ENCODE results near the gene CCDC39. TPM values are rescaled to one million over a fixed set of nuclear protein-coding genes. Genes with fewer than 3 reads are reported as not detected.
"Not testable (repeated sequence)": the region's sequence is repeated elsewhere in the genome, so short reads cannot be mapped to it uniquely, and the experiment has no call there.

Gene CCDC39
- polyA plus RNA-seq, 12 donors = 0.64 to 4.2 (median 2.8) TPM; not detected in 2

DNA sequence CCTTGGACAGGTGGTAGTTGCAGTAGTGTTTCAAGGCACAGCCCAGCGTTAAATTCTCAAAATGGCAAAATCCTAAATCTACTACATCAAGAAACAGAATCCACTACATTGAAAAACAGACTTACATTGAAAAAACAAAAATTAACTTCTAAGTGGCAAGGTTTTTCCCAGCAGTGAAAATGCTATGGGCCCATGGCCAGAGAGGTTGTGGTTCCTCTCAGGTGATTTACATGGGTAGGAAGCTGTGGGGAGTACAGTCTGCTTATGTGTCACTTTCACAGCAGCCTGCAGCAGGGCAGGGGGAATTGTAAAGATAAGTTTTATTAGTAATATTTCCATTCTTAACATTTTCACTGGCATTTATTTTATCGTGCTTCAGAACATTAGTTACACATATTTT lies 52.4 kb downstream of the CCDC39 start:
- no peak for DNase-seq

- no peak for DNase-seq
Measured at GRCh38 chr3:180624714-180625113, 54.6 kb downstream of the CCDC39 start.

DNA sequence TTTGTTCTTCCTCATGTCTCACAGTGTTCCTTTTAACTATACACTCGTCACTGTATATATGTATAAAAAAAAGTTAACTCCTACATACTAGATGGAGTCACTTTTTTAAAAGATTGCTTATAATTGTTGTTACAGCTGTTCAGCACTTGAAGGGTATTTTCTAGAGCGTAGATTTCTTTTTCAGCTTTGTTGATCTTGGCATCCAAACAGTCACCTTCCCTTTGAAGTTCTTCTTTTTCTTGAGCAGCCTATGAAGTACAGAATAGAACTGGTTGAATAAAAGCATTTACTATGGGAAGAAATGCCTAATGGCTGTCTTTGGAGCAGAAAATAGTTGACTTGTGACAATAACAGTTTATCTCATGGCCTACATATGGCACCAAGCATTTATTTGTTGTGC lies 59.6 kb downstream of the CCDC39 start:
- no peak for DNase-seq

DNA sequence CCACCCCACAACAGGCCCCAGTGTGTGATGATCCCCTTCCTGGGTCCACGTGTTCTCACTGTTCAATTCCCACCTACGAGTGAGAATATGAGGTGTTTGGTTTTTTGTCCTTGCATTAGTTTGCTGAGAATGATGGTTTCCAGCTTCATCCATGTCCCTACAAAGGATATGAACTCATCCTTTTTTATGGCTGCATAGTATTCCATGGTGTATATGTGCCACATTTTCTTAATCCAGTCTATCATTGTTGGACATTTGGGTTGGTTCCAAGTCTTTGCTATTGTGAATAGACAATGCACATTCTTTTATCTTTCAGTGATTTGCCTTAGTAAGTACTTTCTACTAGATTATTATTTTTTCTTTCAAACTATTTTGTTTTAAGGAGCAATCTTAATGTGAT lies 60.7 kb downstream of the CCDC39 start:
- not testable (repeated sequence) for DNase-seq

GRCh38 chr3:180617049-180617448 lies 62.2 kb downstream of the CCDC39 start:
- no peak for DNase-seq

- no peak for DNase-seq
Measured at GRCh38 chr3:180615954-180616353, 63.3 kb downstream of the CCDC39 start.

DNA sequence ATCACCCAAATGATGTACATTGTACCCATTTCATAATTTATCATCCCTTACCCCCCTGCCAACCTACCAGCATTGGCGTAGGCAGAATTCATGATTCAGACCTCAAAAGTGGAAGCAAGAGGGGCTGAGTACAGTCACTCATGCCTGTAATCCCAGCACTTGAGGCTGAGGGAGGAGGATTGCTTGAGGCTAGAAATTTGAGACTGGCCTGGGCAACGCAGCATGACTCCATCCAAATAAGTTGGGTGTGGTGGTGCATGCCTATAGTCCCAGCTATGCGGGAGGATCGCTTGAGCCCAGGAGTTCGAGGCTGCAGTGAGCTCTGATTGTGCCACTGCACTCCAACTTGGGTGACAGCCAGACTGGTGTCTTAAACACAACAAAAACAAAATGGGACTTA lies 66.9 kb downstream of the CCDC39 start:
- no peak for DNase-seq

GRCh38 chr3:180611006-180611405 lies 68.3 kb downstream of the CCDC39 start:
- no peak for DNase-seq

DNA sequence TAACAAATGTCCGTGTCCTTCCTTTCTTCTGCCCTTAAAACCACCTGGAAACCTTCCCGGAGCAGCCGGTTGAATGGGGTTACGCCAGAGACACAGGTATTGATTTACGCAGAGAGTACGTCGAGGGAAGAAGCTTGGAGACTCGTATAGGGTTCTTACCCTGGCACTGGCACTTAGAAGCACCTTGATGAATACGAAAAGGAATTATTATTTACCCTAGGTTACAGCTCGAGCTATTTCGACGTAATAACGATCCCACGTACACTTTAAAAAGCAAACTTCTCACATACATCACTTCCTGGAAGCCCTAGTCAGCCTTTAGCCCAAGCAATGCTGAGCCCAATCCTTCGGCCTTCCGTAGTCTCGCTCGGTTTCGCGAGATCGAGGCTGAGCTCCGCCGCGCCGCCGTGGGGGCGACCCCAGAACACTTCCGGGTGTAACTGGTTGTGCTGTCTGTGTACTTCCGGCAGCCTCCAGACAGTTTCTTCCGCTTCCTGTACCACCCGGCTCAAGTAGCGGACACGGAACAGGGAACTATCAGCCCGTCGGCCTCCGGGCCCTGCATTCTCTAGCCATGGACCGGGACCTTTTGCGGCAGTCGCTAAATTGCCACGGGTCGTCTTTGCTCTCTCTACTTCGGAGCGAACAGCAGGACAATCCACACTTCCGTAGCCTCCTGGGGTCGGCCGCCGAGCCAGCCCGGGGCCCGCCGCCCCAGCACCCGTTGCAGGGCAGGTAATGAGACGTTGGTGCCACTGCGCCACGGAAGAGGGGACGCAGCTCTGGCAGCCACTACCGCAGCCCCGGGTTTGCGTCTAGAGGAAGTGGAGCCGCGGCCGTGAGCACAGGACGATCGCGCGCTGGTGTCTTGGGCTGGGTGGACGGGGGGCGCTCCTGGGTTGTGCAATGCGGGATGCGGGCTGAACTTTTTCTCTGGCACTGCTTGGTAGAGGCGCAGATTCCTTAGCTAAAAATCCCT lies 77.3 kb downstream of the CCDC39 start, which contains the start of gene TTC14:
TSS of gene TTC14 (plus strand) at position 476 of the 979 bp plus-strand sequence. CDS start at position 575, 99 bp downstream.
- peak; percentile 95 for DNase-seq

GRCh38 chr3:180600473-180600872 lies 78.8 kb downstream of the CCDC39 start:
- no peak for DNase-seq

DNA sequence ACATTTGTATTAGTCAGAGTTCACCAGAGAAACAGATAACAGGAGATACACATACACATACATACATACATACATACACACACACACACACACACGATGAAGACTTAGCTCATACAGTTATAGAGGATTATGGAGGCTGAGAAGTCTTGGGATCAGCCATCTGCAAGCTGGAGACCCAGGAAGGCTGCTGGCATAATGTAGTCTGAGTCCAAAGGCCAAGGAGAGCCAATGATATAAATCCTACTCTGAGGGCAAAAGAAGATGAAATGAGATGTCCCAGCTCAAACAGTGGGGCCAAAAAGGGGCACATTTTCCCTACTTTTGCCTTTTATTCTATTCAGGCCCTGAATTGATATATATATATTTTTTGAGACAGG lies 83.7 kb downstream of the CCDC39 start:
- no peak for DNase-seq

GRCh38 chr3:180594631-180595558 lies 84.4 kb downstream of the CCDC39 start:
- DNase-seq = peak; percentile 4

GRCh38 chr3:180593631-180594030 lies 85.7 kb downstream of the CCDC39 start:
- not testable (repeated sequence) for DNase-seq

GRCh38 chr3:180590396-180590795 lies 88.9 kb downstream of the CCDC39 start:
- DNase-seq = no peak

DNA sequence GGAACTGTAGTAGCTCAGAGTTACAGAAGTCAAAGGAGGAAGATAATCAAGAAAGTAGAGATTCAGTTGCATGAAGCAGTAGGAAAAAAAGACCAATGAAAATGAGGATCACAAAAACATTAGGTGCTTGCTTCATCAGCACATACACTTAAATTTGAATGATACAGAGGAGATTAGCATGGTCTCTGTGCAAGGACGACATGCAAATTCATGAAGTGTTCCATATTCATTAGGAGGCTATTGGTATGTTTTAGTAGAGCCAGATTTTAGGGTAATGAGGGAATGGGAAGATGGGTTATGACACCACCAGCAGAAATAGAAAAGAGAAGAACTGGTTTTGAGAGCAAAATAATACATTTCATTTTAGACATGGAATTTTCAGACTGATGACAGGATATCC lies 98.4 kb downstream of the CCDC39 start:
- DNase-seq = no peak

- no peak for DNase-seq
Measured at GRCh38 chr3:180575571-180575970, 103.7 kb downstream of the CCDC39 start.

DNA sequence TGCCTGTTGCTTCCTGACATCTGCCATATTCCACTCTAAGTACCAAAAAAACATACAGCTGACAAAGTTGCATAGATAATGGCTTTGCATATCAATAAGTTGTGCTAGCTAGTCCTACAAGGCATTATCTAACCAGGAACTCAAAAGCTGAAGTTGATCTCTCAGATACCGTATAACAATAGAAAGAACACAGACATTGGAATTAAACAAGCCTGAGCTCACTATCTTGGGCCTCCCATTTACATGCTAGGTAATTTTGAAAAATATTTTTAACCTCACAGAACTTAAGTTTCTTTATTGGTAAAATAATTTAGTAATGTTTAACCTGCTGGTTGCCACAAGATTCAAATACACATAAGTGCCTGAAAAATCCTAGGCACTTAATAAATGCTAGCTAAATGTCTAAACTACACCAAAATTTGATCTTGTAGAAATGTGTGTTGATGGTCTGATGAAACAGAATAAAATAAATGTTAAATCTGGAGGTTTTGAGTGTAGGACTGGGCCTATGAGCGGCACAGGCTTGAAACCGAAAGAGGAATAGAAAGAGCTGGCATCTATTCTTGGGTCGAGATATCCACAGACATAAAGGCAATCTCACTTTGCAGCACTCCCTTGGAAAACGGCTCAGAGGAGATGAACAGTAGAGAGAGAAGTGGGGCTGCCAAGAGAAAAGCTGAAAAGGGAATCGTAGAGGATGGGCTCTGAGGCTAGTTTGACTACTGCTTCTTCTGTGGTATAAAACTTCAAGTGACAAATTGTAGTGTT lies 107.3 kb downstream of the CCDC39 start:
- DNase-seq = no peak

DNA sequence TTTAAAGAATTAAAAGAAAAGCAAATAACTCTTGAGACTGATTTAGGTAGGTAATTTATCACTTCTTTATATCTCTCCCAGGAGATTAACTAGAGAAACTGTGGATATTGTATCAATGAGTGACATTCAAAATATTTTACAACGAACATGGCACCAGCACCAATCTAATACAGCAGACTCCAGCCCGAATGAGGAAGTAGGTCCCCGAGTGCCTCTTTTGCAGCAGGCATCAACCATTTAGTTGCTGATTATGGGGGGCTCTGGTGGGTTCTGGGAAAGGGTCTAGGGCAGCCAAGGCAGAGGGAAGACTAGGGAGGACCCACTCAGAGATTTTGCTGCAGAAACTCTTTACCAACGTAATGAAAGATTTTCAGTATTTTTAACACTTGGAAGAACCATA lies 109.1 kb downstream of the CCDC39 start:
- no peak for DNase-seq

- no peak for DNase-seq
Measured at GRCh38 chr3:180564676-180565075, 114.6 kb downstream of the CCDC39 start.

Measured in muscle of arm (tissue), 12 donors.